ENCODE data around the gene PDZRN4.

DNA sequence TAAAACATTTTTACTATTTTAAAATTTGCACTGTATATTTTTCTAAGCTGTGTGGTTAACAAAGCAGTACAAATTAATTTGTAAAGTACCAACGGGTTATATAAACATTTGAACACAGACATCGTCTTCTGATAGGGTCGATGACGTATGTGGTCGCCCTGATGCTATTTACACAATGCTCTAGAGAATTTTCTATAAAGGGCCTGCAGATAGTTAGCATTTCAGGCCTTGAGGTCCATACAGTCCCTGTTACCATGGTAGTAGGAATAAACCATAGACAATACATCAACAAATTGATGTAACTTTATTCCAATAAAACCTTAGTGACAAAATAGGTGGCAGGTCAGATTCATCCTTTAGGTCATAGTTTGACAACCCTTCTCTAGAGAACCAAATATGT is 25.7 kb upstream of the PDZRN4 start:
- TF ChIP-seq POLR2A (IDR thresholded peaks at IDR 0.05), result no peak
- no peak for TF ChIP-seq POLR2AphosphoS5 (IDR thresholded peaks at IDR 0.05; ENCODE audit: insufficient read depth in 1 of 2, low read depth in 1 of 2)
